Kidney epithelial cell (primary cell): ENCODE measurements around the gene FMNL2. TPM values are rescaled to one million over a fixed set of nuclear protein-coding genes. Genes with fewer than 3 reads are reported as not detected.

Experiments
- DNase-seq: peaks from one replicate; pipeline ENCODE4 v3.0.0-alpha.2; 2010; ENCODE audit warnings: low read depth
- H3K27me3 ChIP-seq: 2 replicates; pipeline ENCODE4 v1.6.0; 2011; ENCODE audit warnings: low read length; ENCODE audit not compliant: control insufficient read depth, insufficient read depth
- H3K36me3 ChIP-seq: 2 replicates; pipeline ENCODE4 v1.5.1; 2011; ENCODE audit warnings: low read length; ENCODE audit not compliant: control insufficient read depth, insufficient read depth
- H3K4me3 ChIP-seq: 2 replicates; pipeline ENCODE4 v1.5.1; 2011; ENCODE audit warnings: low read depth, mild to moderate bottlenecking, control low read depth, low read length
- CTCF ChIP-seq: IDR thresholded peaks from 2 replicates; pipeline ENCODE4 v1.5.1; 2011; ENCODE audit warnings: mild to moderate bottlenecking, moderate library complexity, low read length, control low read depth, inconsistent platforms; ENCODE audit not compliant: insufficient read depth, poor library complexity, severe bottlenecking
- total RNA-seq: library from RNA; depleted of rRNA; stranded (reverse); fragments of >200 nt; gene quantifications from 2 replicates; pipeline ENCODE4 v1.2.3, GENCODE V29; 2015

The FMNL2 gene
- total RNA-seq, 1 donor from 2014 or later: 68.0 TPM

- Histone ChIP-seq H3K27me3 (no peaks in the 10 kb centered on the region), H3K4me3 (no peak overlapping the region), H3K36me3 (peaks cover 1% of the 10 kb centered on the region)
- DNase-seq: no peak
- no peak for TF ChIP-seq CTCF
Measured at GRCh38 chr2:152556506-152556905, 221.5 kb downstream of the FMNL2 start.

- no peak for DNase-seq
- no peaks in the 10 kb centered on the region for H3K27me3 ChIP-seq
- peaks cover 1% of the 10 kb centered on the region for H3K36me3 ChIP-seq
- no peak overlapping the region for H3K4me3 ChIP-seq
- no peak for TF ChIP-seq CTCF
Measured at GRCh38 chr2:152557273-152557888, 222.4 kb downstream of the FMNL2 start.

GRCh38 chr2:152558158-152558984, 223.4 kb downstream of the FMNL2 start:
- H3K27me3 ChIP-seq: no peaks in the 10 kb centered on the region
- no peak overlapping the region for H3K4me3 ChIP-seq
- peaks cover 1% of the 10 kb centered on the region for H3K36me3 ChIP-seq
- TF ChIP-seq CTCF: no peak
- peak; percentile 29 for DNase-seq

- no peak for TF ChIP-seq CTCF
- no peak for DNase-seq
- H3K27me3 ChIP-seq: no peaks in the 10 kb centered on the region
- peaks cover 1% of the 10 kb centered on the region for H3K36me3 ChIP-seq
- no peak overlapping the region for H3K4me3 ChIP-seq
Measured at GRCh38 chr2:152559008-152559407, 224.0 kb downstream of the FMNL2 start.

GRCh38 chr2:152560166-152560565, 225.2 kb downstream of the FMNL2 start:
- TF ChIP-seq CTCF: no peak
- H3K4me3 ChIP-seq: no peak overlapping the region
- peaks cover 1% of the 10 kb centered on the region for H3K36me3 ChIP-seq
- H3K27me3 ChIP-seq: no peaks in the 10 kb centered on the region
- DNase-seq: no peak
